HCT116 (cell line): Measurements from ENCODE around the gene ATP6V0D1.
A peak's percentile ranks its signal among the peaks of the same experiment; 100 is the strongest.

Source experiments
- ATF3 ChIP-seq: IDR thresholded peaks from 2 replicates; pipeline ENCODE4 v1.6.1; 2012
- CEBPB ChIP-seq: IDR thresholded peaks from 2 replicates; pipeline ENCODE4 v1.6.1; 2012; ENCODE audit warnings: low read depth
- ELF1 ChIP-seq: IDR thresholded peaks from 2 replicates; pipeline ENCODE4 v1.6.1; 2012; ENCODE audit warnings: low read depth, borderline replicate concordance
- EZH2 ChIP-seq: fragments of 200-600 bp; sonication (generic); IDR thresholded peaks from 2 replicates; pipeline ENCODE4 v1.6.1; 2017; ENCODE audit warnings: antibody characterized with exemption, mixed run types
- FOSL1 ChIP-seq: IDR thresholded peaks from 2 replicates; pipeline ENCODE4 v1.6.1; 2012; ENCODE audit warnings: low read depth
- JUND ChIP-seq: IDR thresholded peaks from 2 replicates; pipeline ENCODE4 v1.6.1; 2012
- POLR2A ChIP-seq: IDR thresholded peaks from 2 replicates; pipeline ENCODE4 v1.7.0; 2011; ENCODE audit warnings: borderline replicate concordance; ENCODE audit not compliant: insufficient read depth, insufficient read length; ENCODE audit errors: extremely low read depth
- POLR2AphosphoS5 ChIP-seq: IDR thresholded peaks from 2 replicates; pipeline ENCODE4 v1.6.1; 2011; ENCODE audit warnings: mild to moderate bottlenecking, low read depth, low read length, moderate library complexity
- RAD21 ChIP-seq: IDR thresholded peaks from 2 replicates; pipeline ENCODE4 v1.6.1; 2012; ENCODE audit warnings: low read depth, mild to moderate bottlenecking
- ZFX ChIP-seq: fragments of 450-650 bp; IDR thresholded peaks from 2 replicates; pipeline ENCODE4 v1.6.1; 2017
- ZNF274 ChIP-seq: fragments of 200-500 bp; sonication (Bioruptor generic); IDR thresholded peaks from 2 replicates; pipeline ENCODE4 v1.6.1; 2014; ENCODE audit warnings: mild to moderate bottlenecking, low read depth, low read length, inconsistent platforms
- TF ChIP-seq, protein P1 (sequence below): IDR thresholded peaks from 2 replicates; pipeline ENCODE4 v1.6.1; 2012
- TF ChIP-seq, protein P2 (sequence below), 3 experiments: fragments of 200-600 bp in 1 of 3; sonication (generic) in 1 of 3; IDR thresholded peaks in 2 of 3; conservative IDR thresholded peaks in 1 of 3; 2 replicates each; pipeline ENCODE4 v1.5.1; 2012 to 2017; ENCODE audit warnings: low read depth in 2 of 3, low read length in 2 of 3, antibody characterized with exemption in 1 of 3, borderline replicate concordance in 1 of 3, control low read depth in 1 of 3, mild to moderate bottlenecking in 1 of 3, mixed read lengths in 1 of 3, mixed run types in 1 of 3, moderate library complexity in 1 of 3; ENCODE audit not compliant: insufficient read depth in 1 of 3
- TF ChIP-seq, protein P3 (sequence below): IDR thresholded peaks from 2 replicates; pipeline ENCODE4 v1.6.1; 2012; ENCODE audit warnings: low read depth

DNA sequence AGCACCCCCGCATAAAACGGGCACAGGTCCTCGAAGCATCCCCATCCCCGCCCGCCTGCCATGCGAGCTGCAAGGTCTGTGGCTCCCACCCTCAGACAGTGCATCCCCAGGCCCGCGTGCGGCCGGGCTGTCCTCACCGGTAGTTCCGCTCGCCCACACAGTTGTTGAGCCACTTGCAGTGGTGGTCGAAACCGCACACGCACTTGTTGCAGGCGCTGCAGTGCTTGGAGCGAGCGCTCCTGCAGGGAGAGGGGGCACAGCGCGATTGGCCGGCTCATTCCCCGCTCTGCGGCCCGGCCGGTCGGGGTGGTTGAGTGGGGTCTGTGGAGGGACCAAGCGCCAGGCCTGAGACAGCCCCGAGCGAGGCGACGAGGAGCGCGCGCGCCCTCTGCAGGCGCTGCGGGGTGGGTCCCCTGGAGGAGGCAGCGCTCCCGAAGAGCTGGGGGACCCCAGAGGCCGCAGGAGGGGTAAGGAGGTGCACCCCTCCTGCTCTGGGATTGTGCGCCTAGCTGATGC, 81.7 kb downstream of the ATP6V0D1 start:
- TF ChIP-seq, protein P1, sequence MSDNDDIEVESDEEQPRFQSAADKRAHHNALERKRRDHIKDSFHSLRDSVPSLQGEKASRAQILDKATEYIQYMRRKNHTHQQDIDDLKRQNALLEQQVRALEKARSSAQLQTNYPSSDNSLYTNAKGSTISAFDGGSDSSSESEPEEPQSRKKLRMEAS, result no peak
- TF ChIP-seq POLR2A (no peak), POLR2AphosphoS5 (no peak), ATF3 (no peak), EZH2 (no peak), RAD21 (peak; percentile 71), ELF1 (no peak), CEBPB (no peak), FOSL1 (no peak), ZFX (no peak), ZNF274 (no peak), JUND (no peak)
- TF ChIP-seq, protein P2, sequence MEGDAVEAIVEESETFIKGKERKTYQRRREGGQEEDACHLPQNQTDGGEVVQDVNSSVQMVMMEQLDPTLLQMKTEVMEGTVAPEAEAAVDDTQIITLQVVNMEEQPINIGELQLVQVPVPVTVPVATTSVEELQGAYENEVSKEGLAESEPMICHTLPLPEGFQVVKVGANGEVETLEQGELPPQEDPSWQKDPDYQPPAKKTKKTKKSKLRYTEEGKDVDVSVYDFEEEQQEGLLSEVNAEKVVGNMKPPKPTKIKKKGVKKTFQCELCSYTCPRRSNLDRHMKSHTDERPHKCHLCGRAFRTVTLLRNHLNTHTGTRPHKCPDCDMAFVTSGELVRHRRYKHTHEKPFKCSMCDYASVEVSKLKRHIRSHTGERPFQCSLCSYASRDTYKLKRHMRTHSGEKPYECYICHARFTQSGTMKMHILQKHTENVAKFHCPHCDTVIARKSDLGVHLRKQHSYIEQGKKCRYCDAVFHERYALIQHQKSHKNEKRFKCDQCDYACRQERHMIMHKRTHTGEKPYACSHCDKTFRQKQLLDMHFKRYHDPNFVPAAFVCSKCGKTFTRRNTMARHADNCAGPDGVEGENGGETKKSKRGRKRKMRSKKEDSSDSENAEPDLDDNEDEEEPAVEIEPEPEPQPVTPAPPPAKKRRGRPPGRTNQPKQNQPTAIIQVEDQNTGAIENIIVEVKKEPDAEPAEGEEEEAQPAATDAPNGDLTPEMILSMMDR (IDR thresholded peaks at IDR 0.05 in 2 of 3, conservative IDR thresholded peaks at IDR 0.05 in 1 of 3; ENCODE audit: borderline replicate concordance in 1 of 3, insufficient read depth in 1 of 3, low read depth in 2 of 3, low read length in 2 of 3), result peak; percentile 58 to 72 (median 65); a peak in 5 of 6 replicates
- TF ChIP-seq, protein P3, sequence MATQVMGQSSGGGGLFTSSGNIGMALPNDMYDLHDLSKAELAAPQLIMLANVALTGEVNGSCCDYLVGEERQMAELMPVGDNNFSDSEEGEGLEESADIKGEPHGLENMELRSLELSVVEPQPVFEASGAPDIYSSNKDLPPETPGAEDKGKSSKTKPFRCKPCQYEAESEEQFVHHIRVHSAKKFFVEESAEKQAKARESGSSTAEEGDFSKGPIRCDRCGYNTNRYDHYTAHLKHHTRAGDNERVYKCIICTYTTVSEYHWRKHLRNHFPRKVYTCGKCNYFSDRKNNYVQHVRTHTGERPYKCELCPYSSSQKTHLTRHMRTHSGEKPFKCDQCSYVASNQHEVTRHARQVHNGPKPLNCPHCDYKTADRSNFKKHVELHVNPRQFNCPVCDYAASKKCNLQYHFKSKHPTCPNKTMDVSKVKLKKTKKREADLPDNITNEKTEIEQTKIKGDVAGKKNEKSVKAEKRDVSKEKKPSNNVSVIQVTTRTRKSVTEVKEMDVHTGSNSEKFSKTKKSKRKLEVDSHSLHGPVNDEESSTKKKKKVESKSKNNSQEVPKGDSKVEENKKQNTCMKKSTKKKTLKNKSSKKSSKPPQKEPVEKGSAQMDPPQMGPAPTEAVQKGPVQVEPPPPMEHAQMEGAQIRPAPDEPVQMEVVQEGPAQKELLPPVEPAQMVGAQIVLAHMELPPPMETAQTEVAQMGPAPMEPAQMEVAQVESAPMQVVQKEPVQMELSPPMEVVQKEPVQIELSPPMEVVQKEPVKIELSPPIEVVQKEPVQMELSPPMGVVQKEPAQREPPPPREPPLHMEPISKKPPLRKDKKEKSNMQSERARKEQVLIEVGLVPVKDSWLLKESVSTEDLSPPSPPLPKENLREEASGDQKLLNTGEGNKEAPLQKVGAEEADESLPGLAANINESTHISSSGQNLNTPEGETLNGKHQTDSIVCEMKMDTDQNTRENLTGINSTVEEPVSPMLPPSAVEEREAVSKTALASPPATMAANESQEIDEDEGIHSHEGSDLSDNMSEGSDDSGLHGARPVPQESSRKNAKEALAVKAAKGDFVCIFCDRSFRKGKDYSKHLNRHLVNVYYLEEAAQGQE, result no peak
